ENCODE measurements around the gene OTUB1.

The OTUB1 gene

GRCh38 chr11:63978551-63979239, 7.5 kb upstream of the OTUB1 start:
- DNase-seq: no peak

- DNase-seq: no peak
These were observed 6.8 kb upstream of the OTUB1 start for GRCh38 chr11:63979426-63979825.

GRCh38 chr11:63985812-63986155, 454 bp upstream of the OTUB1 start:
- peak; percentile 71 for DNase-seq

GRCh38 chr11:63986932-63987513, 785 bp downstream of the OTUB1 start:
- DNase-seq: no peak

GRCh38 chr11:63991558-63991957, 5.3 kb downstream of the OTUB1 start:
- DNase-seq: no peak

- DNase-seq: no peak
These were observed 6.9 kb downstream of the OTUB1 start for GRCh38 chr11:63993100-63993499.

- no peak for DNase-seq
These were observed 7.8 kb downstream of the OTUB1 start for GRCh38 chr11:63993993-63994392.

- no peak for DNase-seq
These were observed 10.3 kb downstream of the OTUB1 start for GRCh38 chr11:63996512-63996911.

- no peak for DNase-seq
These were observed 11.0 kb downstream of the OTUB1 start for GRCh38 chr11:63997104-63997700.

- DNase-seq: no peak
These were observed 11.6 kb downstream of the OTUB1 start for GRCh38 chr11:63997801-63998337.

- DNase-seq: no peak
These were observed 12.5 kb downstream of the OTUB1 start for GRCh38 chr11:63998558-63999348.

- peak; percentile 48 for DNase-seq
These were observed 13.2 kb downstream of the OTUB1 start for GRCh38 chr11:63999349-64000025.

- DNase-seq: peak; percentile 74
These were observed 13.9 kb downstream of the OTUB1 start for GRCh38 chr11:64000026-64000739.

- no peak for DNase-seq
These were observed 14.7 kb downstream of the OTUB1 start for GRCh38 chr11:64000740-64001483.

- DNase-seq: no peak
These were observed 15.5 kb downstream of the OTUB1 start for GRCh38 chr11:64001484-64002420.

- no peak for DNase-seq
These were observed 17.8 kb downstream of the OTUB1 start for GRCh38 chr11:64003807-64004589.

GRCh38 chr11:64004590-64004984, 18.3 kb downstream of the OTUB1 start:
- no peak for DNase-seq

- no peak for DNase-seq
These were observed 19.5 kb downstream of the OTUB1 start for GRCh38 chr11:64005691-64006090.

- no peak for DNase-seq
These were observed 20.2 kb downstream of the OTUB1 start for GRCh38 chr11:64006398-64006797.

Measured in central memory CD4-positive, alpha-beta T cell (primary cell).